A549 (cell line): ENCODE results near the gene BCL2L12. TPM values are rescaled to one million over a fixed set of nuclear protein-coding genes. Genes with fewer than 3 reads are reported as not detected.

ENCODE experiments used
- ATAC-seq, 2 experiments: fragments of 200-7000 bp in 1 of 2; fragments of >200 bp in 1 of 2; cut with Nextera tagmentation in 1 of 2; cut with Tn5 transposase in 1 of 2; 3 replicates each; pipeline versions ENCODE4 v1.8.0 to v1.9.1; 2018 to 2020; ENCODE audit warnings: mild to moderate bottlenecking in 1 of 2, moderate library complexity in 1 of 2
- CTCF ChIA-PET: fragments of 300-600 bp; sonication (Branson Sonifier 250); formaldehyde crosslinking; extraction: SDS; loops from one replicate; lab custom pipeline; 2021; ENCODE audit warnings: antibody characterized with exemption, inconsistent platforms; lab: Yijun Ruan, JAX
- POLR2A ChIA-PET: fragments of 350-600 bp; formaldehyde crosslinking; extraction: SDS; loops from one replicate; lab custom pipeline; 2021; ENCODE audit warnings: antibody characterized with exemption, inconsistent platforms; lab: Yijun Ruan, JAX
- DNase-seq, 2 experiments: peaks; one replicate each; pipeline versions ENCODE4 v3.0.0 to v3.0.0-alpha.2; 2011 to 2016; ENCODE audit warnings: low read depth in 1 of 2, low spot score in 1 of 2
- FAIRE-seq: peaks from 2 replicates; lab custom pipeline; 2011; peaks lifted over from hg19 to GRCh38; lab: Jason Lieb, UNC
- H3K27ac ChIP-seq, 2 experiments: fragments of >200 bp; sonication (Bioruptor Twin); formaldehyde crosslinking; 3 replicates each; pipeline ENCODE4 v1.5.1; 2016 to 2017
- H3K4me1 ChIP-seq: fragments of >200 bp; sonication (Bioruptor Twin); formaldehyde crosslinking; 3 replicates; pipeline ENCODE4 v1.6.1; 2016
- H3K4me2 ChIP-seq: fragments of >200 bp; sonication (Bioruptor Twin); formaldehyde crosslinking; 3 replicates; pipeline ENCODE4 v1.6.1; 2016
- H3K4me3 ChIP-seq: fragments of >200 bp; sonication (Bioruptor Twin); formaldehyde crosslinking; 3 replicates; pipeline ENCODE4 v1.5.1; 2016
- H3K9me3 ChIP-seq: fragments of >200 bp; sonication (Bioruptor Twin); formaldehyde crosslinking; 3 replicates; pipeline ENCODE4 v1.6.1; 2016
- CBX2 ChIP-seq: fragments of 200-600 bp; sonication (generic); IDR thresholded peaks from 2 replicates; pipeline ENCODE4 v1.6.1; 2016; ENCODE audit warnings: low read depth, mild to moderate bottlenecking, borderline replicate concordance
- CBX8 ChIP-seq: fragments of 200-600 bp; sonication (generic); IDR thresholded peaks from 2 replicates; pipeline ENCODE4 v1.6.1; 2016
- CEBPB ChIP-seq, 2 experiments: fragments of >200 bp in 1 of 2; sonication (Bioruptor Twin) in 1 of 2; formaldehyde crosslinking in 1 of 2; IDR thresholded peaks; 2 replicates each; pipeline ENCODE4 v1.6.1; 2012 to 2016
- CHD4 ChIP-seq: fragments of 200-600 bp; sonication (generic); IDR thresholded peaks from 2 replicates; pipeline ENCODE4 v1.6.1; 2016; ENCODE audit warnings: antibody characterized with exemption, mild to moderate bottlenecking, borderline replicate concordance
- FOSB ChIP-seq: fragments of 250-450 bp; sonication (Bioruptor Pico); IDR thresholded peaks from 2 replicates; pipeline ENCODE4 v1.5.0; 2020; ENCODE audit warnings: mild to moderate bottlenecking, moderate library complexity
- HES2 ChIP-seq: fragments of >200 bp; sonication (Bioruptor Twin); formaldehyde crosslinking; IDR thresholded peaks from 2 replicates; pipeline ENCODE4 v1.6.1; 2016
- HEYL ChIP-seq: fragments of 250-450 bp; sonication (Bioruptor Pico); IDR thresholded peaks from 2 replicates; pipeline ENCODE4 v1.8.0; 2021; ENCODE audit warnings: mild to moderate bottlenecking, moderate library complexity
- MAX ChIP-seq: IDR thresholded peaks from 2 replicates; pipeline ENCODE4 v1.6.1; 2012
- MYC ChIP-seq: IDR thresholded peaks from 2 replicates; pipeline ENCODE4 v1.6.1; 2012; ENCODE audit warnings: mild to moderate bottlenecking, inconsistent platforms, low read length, improper control_type of control experiment, borderline replicate concordance
- NPAS2 ChIP-seq: fragments of 250-450 bp; sonication (Bioruptor Pico); IDR thresholded peaks from 2 replicates; pipeline ENCODE4 v1.8.0; 2022; ENCODE audit warnings: mild to moderate bottlenecking, moderate library complexity, borderline replicate concordance
- NR3C1 ChIP-seq: fragments of >200 bp; sonication (Bioruptor Twin); formaldehyde crosslinking; IDR thresholded peaks from 3 replicates; pipeline ENCODE4 v1.6.1; 2017
- RAD21 ChIP-seq, 2 experiments: fragments of >200 bp in 1 of 2; sonication (Bioruptor Twin) in 1 of 2; formaldehyde crosslinking in 1 of 2; IDR thresholded peaks in 1 of 2; conservative IDR thresholded peaks in 1 of 2; 2 replicates in 1 of 2; 3 replicates in 1 of 2; pipeline ENCODE4 v1.6.1; 2012 to 2018; ENCODE audit warnings: inconsistent platforms in 1 of 2
- RCOR1 ChIP-seq: fragments of 150-350 bp; IDR thresholded peaks from 2 replicates; pipeline ENCODE4 v1.6.1; 2014; ENCODE audit warnings: antibody characterized with exemption, low read length, low read depth
- RFX5 ChIP-seq: fragments of 450-650 bp; IDR thresholded peaks from 2 replicates; pipeline ENCODE4 v1.7.1; 2014; ENCODE audit warnings: antibody characterized with exemption, mild to moderate bottlenecking, moderate library complexity
- RNF2 ChIP-seq: fragments of 200-600 bp; sonication (generic); IDR thresholded peaks from 2 replicates; pipeline ENCODE4 v1.6.1; 2016; ENCODE audit warnings: low read depth, mild to moderate bottlenecking, antibody characterized with exemption, moderate library complexity, borderline replicate concordance
- SMC3 ChIP-seq: fragments of >200 bp; sonication (Bioruptor Twin); formaldehyde crosslinking; IDR thresholded peaks from 3 replicates; pipeline ENCODE4 v1.6.1; 2018; ENCODE audit warnings: inconsistent platforms
- TFCP2L1 ChIP-seq: fragments of 250-450 bp; sonication (Bioruptor Pico); IDR thresholded peaks from 2 replicates; pipeline ENCODE4 v1.5.0; 2021; ENCODE audit warnings: mild to moderate bottlenecking
- TP53 ChIP-seq: fragments of 250-450 bp; sonication (Bioruptor Pico); IDR thresholded peaks from 2 replicates; pipeline ENCODE4 v1.5.0; 2021; ENCODE audit warnings: mild to moderate bottlenecking, moderate library complexity
- ZNF302 ChIP-seq: fragments of 250-450 bp; sonication (Bioruptor Pico); IDR thresholded peaks from 2 replicates; pipeline ENCODE4 v1.9.0; 2021; ENCODE audit warnings: inconsistent platforms, mild to moderate bottlenecking, moderate library complexity
- WGBS: methylation state at CpG from one replicate; pipeline ENCODE4 v1.1.6; 2017; ENCODE audit errors: missing lambda C conversion rate; 5-methylcytosine and 5-hydroxymethylcytosine counted together
- polyA plus RNA-seq, 4 experiments: library from polyadenylated mRNA; depleted of rRNA in 3 of 4; stranded (reverse); fragments of >200 nt; fragmentation: RNase III in 1 of 4; extraction: RNeasy Plus Mini Kit Qiagen cat#74134 plus additional on column Dnase treatment in 1 of 4; gene quantifications; 2 replicates in 3 of 4; 3 replicates in 1 of 4; pipeline ENCODE4 v1.2.3, GENCODE V29; 2011 to 2017
- TF ChIP-seq, protein P1 (sequence below): fragments of >200 bp; sonication (Bioruptor Twin); formaldehyde crosslinking; IDR thresholded peaks from 3 replicates; pipeline ENCODE4 v1.6.1; 2016
- TF ChIP-seq, protein P2 (sequence below): fragments of 250-450 bp; sonication (Bioruptor Pico); IDR thresholded peaks from 2 replicates; pipeline ENCODE4 v1.5.0; 2021; ENCODE audit warnings: mild to moderate bottlenecking, moderate library complexity, borderline replicate concordance

BCL2L12 gene
- polyA plus RNA-seq, 2 of the 4 experiments (the other 2 are of a cell fraction), result 26.6 to 53.0 TPM

DNA sequence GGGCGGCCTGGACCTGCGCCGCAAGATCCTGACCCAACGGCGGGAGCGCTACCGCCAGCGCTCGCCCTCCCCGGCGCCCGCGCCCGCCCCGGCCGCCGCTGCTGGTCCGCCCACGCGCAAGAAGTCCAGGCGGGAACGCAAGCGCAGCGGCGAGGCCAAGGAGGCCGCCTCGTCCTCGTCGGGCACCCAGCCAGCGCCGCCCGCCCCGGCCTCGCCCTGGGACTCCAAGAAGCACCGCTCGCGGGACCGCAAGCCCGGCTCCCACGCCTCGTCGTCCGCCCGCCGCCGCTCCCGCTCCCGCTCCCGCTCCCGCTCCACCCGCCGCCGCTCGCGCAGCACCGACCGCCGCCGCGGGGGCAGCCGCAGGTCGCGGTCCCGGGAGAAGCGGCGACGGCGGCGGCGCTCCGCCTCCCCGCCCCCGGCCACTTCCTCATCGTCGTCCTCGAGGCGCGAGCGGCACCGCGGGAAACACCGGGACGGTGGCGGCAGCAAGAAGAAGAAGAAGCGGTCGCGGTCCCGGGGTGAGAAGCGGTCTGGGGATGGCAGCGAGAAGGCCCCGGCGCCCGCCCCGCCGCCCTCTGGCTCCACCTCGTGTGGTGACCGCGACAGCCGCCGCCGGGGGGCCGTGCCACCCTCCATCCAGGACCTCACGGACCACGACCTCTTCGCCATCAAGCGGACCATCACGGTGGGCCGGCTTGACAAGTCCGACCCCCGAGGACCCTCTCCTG is 13.7 kb upstream of the BCL2L12 start:
- no peak overlapping the region for H3K27ac ChIP-seq
- WGBS, result 97% methylated on average over 109 of the region's 110 CpGs
- ATAC-seq, result no peak
- no peak for TF ChIP-seq MYC
- no peak for TF ChIP-seq NR3C1
- no peak for TF ChIP-seq HEYL
- TF ChIP-seq RFX5, result no peak
- TF ChIP-seq, protein P1, sequence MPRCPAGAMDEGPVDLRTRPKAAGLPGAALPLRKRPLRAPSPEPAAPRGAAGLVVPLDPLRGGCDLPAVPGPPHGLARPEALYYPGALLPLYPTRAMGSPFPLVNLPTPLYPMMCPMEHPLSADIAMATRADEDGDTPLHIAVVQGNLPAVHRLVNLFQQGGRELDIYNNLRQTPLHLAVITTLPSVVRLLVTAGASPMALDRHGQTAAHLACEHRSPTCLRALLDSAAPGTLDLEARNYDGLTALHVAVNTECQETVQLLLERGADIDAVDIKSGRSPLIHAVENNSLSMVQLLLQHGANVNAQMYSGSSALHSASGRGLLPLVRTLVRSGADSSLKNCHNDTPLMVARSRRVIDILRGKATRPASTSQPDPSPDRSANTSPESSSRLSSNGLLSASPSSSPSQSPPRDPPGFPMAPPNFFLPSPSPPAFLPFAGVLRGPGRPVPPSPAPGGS, result no peak
- TF ChIP-seq NPAS2 (CRISPR knock-in tag), result no peak
- TF ChIP-seq, all 56 proteins: peak for 0
- ChIA-PET CTCF (interaction anchor here (21.2 kb wide), 1 partner anchor 23 kb away, joined by 326 read pairs; the partner anchor contains the start of gene PRMT1), POLR2A (no interaction called here)
- Histone ChIP-seq H3K9me3 (no peaks in the 10 kb centered on the region), H3K4me1 (no peaks in the 10 kb centered on the region), H3K4me3 (no peak overlapping the region), H3K4me2 (no peak overlapping the region)
- no peak for FAIRE-seq
- no peak for DNase-seq

- DNase-seq, result no peak
- H3K4me1 ChIP-seq, result no peaks in the 10 kb centered on the region
- CTCF ChIA-PET, result interaction anchor here (21.2 kb wide), 1 partner anchor 22 kb away, joined by 326 read pairs; the partner anchor contains the start of gene PRMT1
- no peak overlapping the region for H3K4me2 ChIP-seq
- WGBS, result 95% methylated on average over 50 of the region's 58 CpGs
- ATAC-seq, result no peak
- no peak overlapping the region for H3K27ac ChIP-seq
- no peaks in the 10 kb centered on the region for H3K9me3 ChIP-seq
- TF ChIP-seq MAX (no peak), TP53 (CRISPR knock-in tag) (no peak), CBX8 (no peak), CBX2 (no peak), CHD4 (no peak), RNF2 (no peak), TFCP2L1 (CRISPR knock-in tag) (no peak), FOSB (CRISPR knock-in tag) (no peak), RCOR1 (no peak), SMC3 (no peak), HES2 (no peak)
- POLR2A ChIA-PET, result interaction anchor here (0.6 to 1.2 kb wide), 2 partner anchors 11 to 28 kb away, joined by 4 read pairs; partner anchors contain the start of gene SCAF1
- no peak for FAIRE-seq
- no peak overlapping the region for H3K4me3 ChIP-seq
These were observed 12.9 kb upstream of the BCL2L12 start for GRCh38 chr19:49652551-49653465.

- DNase-seq, result no peak
- FAIRE-seq, result no peak
- ChIA-PET CTCF (interaction anchor here (21.2 kb wide), 1 partner anchor 21 kb away, joined by 326 read pairs; the partner anchor contains the start of gene PRMT1), POLR2A (interaction anchor here (0.6 to 1.2 kb wide), 2 partner anchors 11 to 28 kb away, joined by 4 read pairs; partner anchors contain the start of gene SCAF1)
- H3K4me1 ChIP-seq, result no peaks in the 10 kb centered on the region
- no peak overlapping the region for H3K4me2 ChIP-seq
- H3K9me3 ChIP-seq, result no peaks in the 10 kb centered on the region
- H3K4me3 ChIP-seq, result no peak overlapping the region
- WGBS, result 86% methylated on average over 10 of the region's 13 CpGs
- no peak; a peak in 1 of 6 replicates for ATAC-seq
- no peak overlapping the region for H3K27ac ChIP-seq
- TF ChIP-seq CEBPB (IDR thresholded peaks at IDR 0.05), result no peak
- TF ChIP-seq, protein P2, sequence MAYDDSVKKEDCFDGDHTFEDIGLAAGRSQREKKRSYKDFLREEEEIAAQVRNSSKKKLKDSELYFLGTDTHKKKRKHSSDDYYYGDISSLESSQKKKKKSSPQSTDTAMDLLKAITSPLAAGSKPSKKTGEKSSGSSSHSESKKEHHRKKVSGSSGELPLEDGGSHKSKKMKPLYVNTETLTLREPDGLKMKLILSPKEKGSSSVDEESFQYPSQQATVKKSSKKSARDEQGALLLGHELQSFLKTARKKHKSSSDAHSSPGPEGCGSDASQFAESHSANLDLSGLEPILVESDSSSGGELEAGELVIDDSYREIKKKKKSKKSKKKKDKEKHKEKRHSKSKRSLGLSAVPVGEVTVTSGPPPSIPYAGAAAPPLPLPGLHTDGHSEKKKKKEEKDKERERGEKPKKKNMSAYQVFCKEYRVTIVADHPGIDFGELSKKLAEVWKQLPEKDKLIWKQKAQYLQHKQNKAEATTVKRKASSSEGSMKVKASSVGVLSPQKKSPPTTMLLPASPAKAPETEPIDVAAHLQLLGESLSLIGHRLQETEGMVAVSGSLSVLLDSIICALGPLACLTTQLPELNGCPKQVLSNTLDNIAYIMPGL, result no peak
- no peak for TF ChIP-seq MYC
- no peak for TF ChIP-seq ZNF302 (CRISPR knock-in tag)
- no peak for TF ChIP-seq NR3C1
- TF ChIP-seq HEYL, result no peak
- TF ChIP-seq, protein P1, result no peak
- no peak for TF ChIP-seq RAD21 (conservative IDR thresholded peaks at IDR 0.05 in 1 of 2, IDR thresholded peaks at IDR 0.05 in 1 of 2)
These were observed 12.3 kb upstream of the BCL2L12 start for GRCh38 chr19:49653466-49653806.
